Adipocyte (in vitro differentiated cells): ENCODE results near the gene TATDN2.
A peak's percentile ranks its signal among the peaks of the same experiment; 100 is the strongest.
"Not testable (repeated sequence)": the region's sequence is repeated elsewhere in the genome, so short reads cannot be mapped to it uniquely, and the experiment has no call there.

Experiments used
- DNase-seq: peaks from one replicate; pipeline ENCODE4 v3.0.0-alpha.2; 2015; ENCODE audit warnings: low read depth
- H3K27me3 ChIP-seq: replicated peaks from 2 replicates; pipeline ENCODE4 v1.7.0; 2013; ENCODE audit warnings: mild to moderate bottlenecking, low read length, moderate library complexity; ENCODE audit not compliant: control insufficient read depth, insufficient read depth
- H3K36me3 ChIP-seq: 2 replicates; pipeline ENCODE4 v1.7.0; 2013; ENCODE audit warnings: low read length, mild to moderate bottlenecking, moderate library complexity; ENCODE audit not compliant: control insufficient read depth, insufficient read depth, severe bottlenecking
- H3K4me1 ChIP-seq: 2 replicates; pipeline ENCODE4 v1.7.0; 2013; ENCODE audit warnings: mild to moderate bottlenecking, low read length, moderate library complexity; ENCODE audit not compliant: control insufficient read depth, insufficient read depth
- H3K4me3 ChIP-seq: 2 replicates; pipeline ENCODE4 v1.7.0; 2013; ENCODE audit warnings: mild to moderate bottlenecking, low read length, moderate library complexity
- H3K9ac ChIP-seq: 2 replicates; pipeline ENCODE4 v1.7.0; 2013; ENCODE audit warnings: mild to moderate bottlenecking, low read length, moderate library complexity
- H3K9me3 ChIP-seq: 2 replicates; pipeline ENCODE4 v1.7.0; 2013; ENCODE audit warnings: mild to moderate bottlenecking, low read length, moderate library complexity; ENCODE audit not compliant: control insufficient read depth

The TATDN2 gene

DNA sequence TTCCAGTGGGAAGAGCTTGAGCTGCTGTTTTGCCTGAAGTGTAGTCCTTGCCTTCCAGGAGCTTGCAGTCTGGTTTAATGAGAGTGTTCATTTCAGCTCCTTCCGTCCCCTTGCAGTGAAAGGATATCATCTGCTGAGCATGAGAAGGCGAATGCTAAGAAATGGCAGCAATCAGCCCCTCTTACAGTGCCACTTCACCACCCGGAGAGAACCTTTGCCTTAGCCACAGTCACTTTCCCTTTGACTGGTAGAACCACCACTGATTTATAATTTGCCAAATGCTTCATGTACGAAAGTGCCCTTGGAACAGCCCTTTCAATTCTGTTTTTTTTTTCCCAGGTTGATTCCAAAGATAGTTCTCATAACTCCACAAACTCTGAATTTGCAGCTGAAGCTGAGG, 11.5 kb downstream of the TATDN2 start:
- no peaks in the 10 kb centered on the region for H3K9me3 ChIP-seq
- no peak overlapping the region for H3K9ac ChIP-seq
- H3K27me3 ChIP-seq = no peaks in the 10 kb centered on the region
- DNase-seq = no peak
- no peaks in the 10 kb centered on the region for H3K4me1 ChIP-seq
- peaks cover 38% of the 10 kb centered on the region for H3K36me3 ChIP-seq
- H3K4me3 ChIP-seq = no peak overlapping the region

DNA sequence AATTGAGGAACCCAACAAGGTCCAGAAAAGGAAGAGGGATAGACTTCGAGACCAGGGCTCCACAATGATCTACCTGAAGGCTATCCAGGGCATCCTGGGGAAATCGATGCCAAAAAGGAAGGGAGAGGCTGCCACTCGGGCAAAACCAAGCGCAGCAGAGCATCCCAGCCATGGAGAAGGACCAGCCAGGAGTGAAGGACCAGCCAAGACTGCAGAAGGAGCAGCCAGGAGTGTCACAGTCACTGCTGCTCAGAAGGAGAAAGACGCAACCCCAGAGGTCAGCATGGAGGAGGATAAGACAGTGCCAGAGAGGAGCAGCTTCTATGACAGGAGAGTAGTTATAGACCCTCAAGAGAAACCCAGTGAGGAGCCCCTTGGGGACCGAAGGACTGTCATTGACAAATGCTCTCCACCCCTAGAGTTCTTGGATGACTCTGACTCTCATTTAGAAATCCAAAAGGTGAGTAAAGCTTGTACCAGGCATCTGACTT, 12.0 kb downstream of the TATDN2 start:
- no peaks in the 10 kb centered on the region for H3K27me3 ChIP-seq
- DNase-seq = no peak
- H3K36me3 ChIP-seq = peaks cover 37% of the 10 kb centered on the region

DNA sequence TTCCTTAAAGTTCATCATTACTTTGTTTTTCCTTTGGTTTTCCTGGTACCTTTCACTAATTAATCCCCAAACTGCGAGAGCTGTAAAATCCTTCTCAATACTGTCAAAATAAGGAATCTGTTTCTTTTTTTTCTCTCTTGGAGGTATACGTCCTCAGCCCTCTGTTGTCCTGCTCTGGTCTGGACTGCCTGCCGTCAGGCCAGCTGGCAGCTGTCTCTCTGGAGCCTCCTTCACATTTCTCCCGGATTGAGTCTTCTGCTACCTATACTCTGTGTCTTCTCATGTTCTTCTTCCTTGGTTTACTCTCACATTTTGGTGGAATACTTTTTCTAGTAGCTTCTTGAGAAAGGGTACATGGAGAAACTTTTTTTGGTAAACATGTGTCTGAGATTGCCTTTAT, 13.8 kb downstream of the TATDN2 start:
- Histone ChIP-seq H3K4me3 (no peak overlapping the region), H3K4me1 (no peaks in the 10 kb centered on the region), H3K9me3 (no peaks in the 10 kb centered on the region), H3K36me3 (peaks cover 35% of the 10 kb centered on the region), H3K27me3 (no peaks in the 10 kb centered on the region), H3K9ac (no peak overlapping the region)
- no peak for DNase-seq

More for the DNA sequence above, 12.0 kb downstream of the TATDN2 start:
- H3K9me3 ChIP-seq = no peaks in the 10 kb centered on the region
- H3K4me3 ChIP-seq = no peak overlapping the region
- H3K9ac ChIP-seq = no peak overlapping the region
- H3K4me1 ChIP-seq = no peaks in the 10 kb centered on the region

DNA sequence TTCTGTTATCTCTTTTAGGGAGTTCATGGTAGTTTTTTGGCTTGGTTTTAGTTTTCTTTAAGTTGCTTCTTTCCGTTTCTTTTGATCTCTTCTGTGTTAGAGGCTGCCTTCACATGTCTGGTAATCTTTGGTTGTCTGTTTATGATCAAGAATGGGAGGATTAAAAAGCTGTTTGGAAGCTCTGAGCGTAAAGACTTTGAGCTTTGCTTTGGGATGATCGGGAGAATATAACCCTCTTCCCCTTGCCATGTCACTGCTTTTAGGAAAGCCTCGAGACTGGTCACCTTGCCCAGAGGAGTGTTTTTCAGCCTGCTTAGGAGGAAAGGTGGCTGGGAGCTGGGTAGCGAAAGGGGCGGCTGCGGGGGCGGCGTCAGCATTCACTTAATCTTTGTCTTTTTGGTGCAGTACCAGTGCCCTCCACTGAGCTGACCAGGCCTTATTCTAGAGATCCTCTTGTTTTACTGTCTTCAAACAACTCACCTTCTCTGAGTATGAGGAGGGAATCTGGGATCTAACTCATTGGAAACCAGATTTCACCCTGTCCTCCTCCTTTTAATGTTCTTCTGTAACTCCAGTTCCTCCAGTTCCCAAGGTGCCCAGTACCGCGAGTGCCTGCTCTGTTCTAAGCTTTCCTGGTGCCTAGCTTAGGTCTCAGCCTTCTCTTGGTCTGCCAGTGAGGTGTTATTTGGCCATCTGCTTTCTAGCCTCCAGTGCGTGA, 15.5 kb downstream of the TATDN2 start:
- no peaks in the 10 kb centered on the region for H3K9me3 ChIP-seq
- peak; percentile 65 for DNase-seq
- H3K36me3 ChIP-seq = peaks cover 38% of the 10 kb centered on the region
- no peaks in the 10 kb centered on the region for H3K4me1 ChIP-seq
- H3K9ac ChIP-seq = no peak overlapping the region
- no peaks in the 10 kb centered on the region for H3K27me3 ChIP-seq
- no peak overlapping the region for H3K4me3 ChIP-seq

DNA sequence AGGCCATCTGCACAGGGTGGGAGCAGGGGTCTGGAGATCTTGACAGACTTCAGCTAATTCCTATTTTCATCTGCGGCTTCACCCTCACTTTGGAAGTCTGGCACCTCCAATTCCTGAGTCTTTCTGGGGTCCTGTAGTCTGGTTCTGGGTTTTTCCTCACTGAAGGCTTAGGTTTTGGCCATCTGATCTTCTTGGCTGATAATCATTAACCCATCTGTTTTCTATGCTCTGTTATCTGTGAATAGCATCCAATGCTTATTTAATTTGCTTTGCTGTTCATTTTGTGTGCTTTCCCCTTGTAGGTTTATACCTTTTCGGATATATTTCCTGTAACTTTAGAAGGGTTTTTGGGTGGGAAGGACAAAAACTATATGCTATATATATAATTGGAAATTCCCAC, 17.6 kb downstream of the TATDN2 start:
- H3K9me3 ChIP-seq = no peaks in the 10 kb centered on the region
- no peak overlapping the region for H3K9ac ChIP-seq
- DNase-seq = no peak
- H3K4me3 ChIP-seq = no peak overlapping the region
- peaks cover 46% of the 10 kb centered on the region for H3K36me3 ChIP-seq
- H3K27me3 ChIP-seq = no peaks in the 10 kb centered on the region
- no peaks in the 10 kb centered on the region for H3K4me1 ChIP-seq

DNA sequence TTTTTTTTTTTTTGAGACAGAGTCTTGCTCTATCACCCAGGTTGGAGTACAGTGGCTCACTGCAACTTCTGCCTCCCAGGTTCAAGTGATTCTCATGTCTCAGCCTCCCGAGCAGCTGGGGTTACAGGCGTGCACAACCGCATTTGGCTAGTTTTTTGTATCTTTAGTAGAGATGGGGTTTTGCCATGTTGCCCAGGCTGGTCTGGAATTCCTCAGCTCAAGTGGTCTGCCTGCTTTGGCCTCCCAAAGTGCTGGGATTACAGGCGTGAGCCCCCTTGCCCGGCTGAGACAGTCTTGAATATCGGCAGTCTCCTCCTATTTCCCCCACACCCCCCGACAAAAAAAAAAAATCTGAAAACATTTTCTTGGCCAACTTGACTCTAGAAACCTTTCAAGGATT, 18.7 kb downstream of the TATDN2 start:
- H3K27me3 ChIP-seq, H3K9ac ChIP-seq, H3K4me3 ChIP-seq, H3K4me1 ChIP-seq, DNase-seq, H3K9me3 ChIP-seq: not testable (repeated sequence)
- H3K36me3 ChIP-seq = peaks cover 44% of the 10 kb centered on the region

DNA sequence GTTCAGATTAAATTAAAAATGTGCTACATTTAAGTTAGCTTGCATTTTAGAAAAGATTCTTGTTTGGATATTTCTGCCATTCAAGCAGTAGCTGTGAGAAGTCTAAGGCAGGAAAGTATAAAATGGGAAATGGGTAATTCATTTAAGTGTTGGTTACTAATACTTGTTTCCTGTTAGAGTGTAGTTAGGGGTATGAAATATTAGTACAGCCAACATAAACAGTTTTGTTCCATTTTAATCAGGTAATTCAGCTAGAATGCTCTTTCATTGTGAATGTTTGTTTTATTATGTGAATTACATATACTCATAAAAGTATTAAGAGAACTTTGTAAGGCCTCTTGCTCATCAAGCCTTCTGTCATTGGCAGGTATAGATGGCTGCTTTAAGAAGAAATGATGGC, 19.9 kb downstream of the TATDN2 start:
- no peaks in the 10 kb centered on the region for H3K9me3 ChIP-seq
- H3K27me3 ChIP-seq = no peaks in the 10 kb centered on the region
- no peak overlapping the region for H3K9ac ChIP-seq
- H3K4me1 ChIP-seq = peaks cover 1% of the 10 kb centered on the region
- DNase-seq = no peak
- H3K36me3 ChIP-seq = peaks cover 43% of the 10 kb centered on the region
- H3K4me3 ChIP-seq = no peak overlapping the region

DNA sequence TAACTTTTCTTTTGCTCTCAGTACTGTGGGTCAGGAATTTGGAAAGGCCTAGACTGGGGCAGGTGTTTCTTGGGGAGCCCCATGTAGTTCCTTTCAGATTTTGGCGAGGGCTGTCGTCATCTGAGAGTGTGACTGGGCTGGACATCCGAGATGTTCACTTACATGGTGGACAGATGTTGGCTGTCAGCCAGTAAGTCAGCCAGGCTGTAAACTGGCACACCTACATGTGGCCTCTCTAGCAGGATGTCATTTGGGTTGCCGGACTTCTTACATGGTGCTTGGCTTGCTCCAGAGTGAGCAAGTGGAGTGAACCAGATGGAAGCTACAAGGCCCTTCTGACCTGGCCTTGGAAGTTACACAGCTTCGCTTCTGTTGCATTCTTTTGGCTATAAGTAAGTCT, 20.7 kb downstream of the TATDN2 start:
- H3K4me1 ChIP-seq = peaks cover 10% of the 10 kb centered on the region
- H3K9ac ChIP-seq = no peak overlapping the region
- H3K9me3 ChIP-seq = no peaks in the 10 kb centered on the region
- H3K36me3 ChIP-seq = peaks cover 43% of the 10 kb centered on the region
- H3K27me3 ChIP-seq = no peaks in the 10 kb centered on the region
- no peak for DNase-seq
- no peak overlapping the region for H3K4me3 ChIP-seq

DNA sequence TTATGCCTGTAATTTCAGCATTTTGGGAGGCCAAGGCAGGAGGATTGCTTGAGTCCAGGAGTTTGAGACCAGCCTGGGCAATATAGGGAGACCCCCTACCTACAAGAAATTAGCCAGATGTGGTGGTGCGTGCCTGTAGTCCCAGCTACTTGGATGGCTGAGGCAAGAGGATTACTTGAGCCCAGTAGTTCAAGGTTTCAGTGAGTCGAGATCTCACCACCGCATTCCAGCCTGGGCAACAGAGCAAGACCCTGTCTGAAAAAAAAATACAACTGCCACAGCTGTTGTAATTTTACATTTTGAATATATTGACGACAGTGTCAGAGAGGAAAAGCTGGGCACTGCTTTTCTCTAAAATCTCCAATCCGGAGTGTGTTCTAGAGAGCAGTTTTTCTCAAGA, 21.2 kb downstream of the TATDN2 start:
- Histone ChIP-seq H3K4me3 (no peak overlapping the region), H3K9ac (no peak overlapping the region), H3K4me1 (peaks cover 15% of the 10 kb centered on the region), H3K27me3 (no peaks in the 10 kb centered on the region), H3K9me3 (no peaks in the 10 kb centered on the region), H3K36me3 (peaks cover 43% of the 10 kb centered on the region)
- no peak for DNase-seq

DNA sequence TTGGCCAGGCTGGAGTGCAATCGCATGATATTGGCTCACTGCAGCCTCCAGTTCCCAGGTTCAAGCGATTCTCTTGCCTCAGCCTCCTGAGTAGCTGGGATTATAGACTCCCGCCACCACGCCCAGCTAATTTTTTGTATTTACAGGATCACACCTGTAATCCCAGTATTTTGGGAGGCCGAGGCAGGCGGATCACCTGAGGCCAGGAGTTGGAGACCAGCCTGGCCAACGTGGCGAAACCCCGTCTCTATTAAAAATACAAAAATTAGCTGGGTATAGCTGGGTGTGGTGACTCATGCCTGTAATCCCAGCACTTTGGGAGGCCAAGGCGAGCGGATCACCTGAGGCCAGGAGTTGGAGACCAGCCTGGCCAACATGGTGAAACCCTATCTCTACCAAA, 24.2 kb downstream of the TATDN2 start:
- not testable (repeated sequence) for DNase-seq, H3K4me3 ChIP-seq, H3K9me3 ChIP-seq, H3K9ac ChIP-seq, H3K27me3 ChIP-seq
- H3K4me1 ChIP-seq = peaks cover 15% of the 10 kb centered on the region
- peaks cover 44% of the 10 kb centered on the region for H3K36me3 ChIP-seq

DNA sequence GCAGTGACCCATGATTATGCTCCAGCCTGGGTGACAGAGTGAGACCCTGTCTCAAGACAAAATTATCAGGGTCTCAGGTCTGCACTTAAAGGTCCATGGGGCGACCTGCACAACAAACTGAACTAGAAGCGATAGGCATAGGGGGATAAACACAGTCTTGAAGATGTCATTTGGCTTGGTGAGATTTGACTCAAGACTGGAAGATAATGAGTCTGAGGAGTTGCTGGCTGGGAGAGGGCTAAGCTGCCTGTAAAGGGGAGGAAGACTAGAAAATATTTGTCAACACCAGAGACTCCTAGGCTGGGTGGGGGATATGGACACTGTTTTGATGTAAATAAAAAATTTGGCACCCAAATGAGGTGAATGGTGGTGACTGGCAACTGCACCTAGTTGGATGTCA, 24.7 kb downstream of the TATDN2 start:
- DNase-seq = no peak
- no peak overlapping the region for H3K4me3 ChIP-seq
- H3K27me3 ChIP-seq = no peaks in the 10 kb centered on the region

More for the DNA sequence above, 24.7 kb downstream of the TATDN2 start:
- no peak overlapping the region for H3K9ac ChIP-seq
- no peaks in the 10 kb centered on the region for H3K9me3 ChIP-seq
- peaks cover 15% of the 10 kb centered on the region for H3K4me1 ChIP-seq
- peaks cover 49% of the 10 kb centered on the region for H3K36me3 ChIP-seq
